Neural progenitor cell (in vitro differentiated cells): Measurements from ENCODE around the gene TMIGD3.

Experiments
- EZH2phosphoT487 ChIP-seq: fragments of 200-600 bp; sonication (generic); IDR thresholded peaks from 2 replicates; pipeline ENCODE4 v1.6.1; 2017; ENCODE audit warnings: antibody characterized with exemption
- TF ChIP-seq, protein P1 (sequence below): fragments of 200-600 bp; sonication (generic); IDR thresholded peaks from 2 replicates; pipeline ENCODE4 v1.5.1; 2017; ENCODE audit warnings: antibody characterized with exemption, mild to moderate bottlenecking

- TF ChIP-seq, protein P1, sequence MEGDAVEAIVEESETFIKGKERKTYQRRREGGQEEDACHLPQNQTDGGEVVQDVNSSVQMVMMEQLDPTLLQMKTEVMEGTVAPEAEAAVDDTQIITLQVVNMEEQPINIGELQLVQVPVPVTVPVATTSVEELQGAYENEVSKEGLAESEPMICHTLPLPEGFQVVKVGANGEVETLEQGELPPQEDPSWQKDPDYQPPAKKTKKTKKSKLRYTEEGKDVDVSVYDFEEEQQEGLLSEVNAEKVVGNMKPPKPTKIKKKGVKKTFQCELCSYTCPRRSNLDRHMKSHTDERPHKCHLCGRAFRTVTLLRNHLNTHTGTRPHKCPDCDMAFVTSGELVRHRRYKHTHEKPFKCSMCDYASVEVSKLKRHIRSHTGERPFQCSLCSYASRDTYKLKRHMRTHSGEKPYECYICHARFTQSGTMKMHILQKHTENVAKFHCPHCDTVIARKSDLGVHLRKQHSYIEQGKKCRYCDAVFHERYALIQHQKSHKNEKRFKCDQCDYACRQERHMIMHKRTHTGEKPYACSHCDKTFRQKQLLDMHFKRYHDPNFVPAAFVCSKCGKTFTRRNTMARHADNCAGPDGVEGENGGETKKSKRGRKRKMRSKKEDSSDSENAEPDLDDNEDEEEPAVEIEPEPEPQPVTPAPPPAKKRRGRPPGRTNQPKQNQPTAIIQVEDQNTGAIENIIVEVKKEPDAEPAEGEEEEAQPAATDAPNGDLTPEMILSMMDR: no peak
- no peak for TF ChIP-seq EZH2phosphoT487
Observed at GRCh38 chr1:111513410-111514020, 10.1 kb upstream of the TMIGD3 start.
